Stimulated activated CD4-positive, alpha-beta T cell treated with anti-CD3 and anti-CD28 coated beads, TNF-alpha, amount 100 ng/mL, for 4 hours (primary cell): Measurements from ENCODE around the gene ACTG2.
"Not testable (repeated sequence)": the region's sequence is repeated elsewhere in the genome, so short reads cannot be mapped to it uniquely, and the experiment has no call there.

Experiments
- DNase-seq, 3 experiments: peaks; one replicate each; pipeline ENCODE4 v3.0.0-alpha.2; 2020; ENCODE audit warnings: low read depth in 3 of 3

The ACTG2 gene

DNA sequence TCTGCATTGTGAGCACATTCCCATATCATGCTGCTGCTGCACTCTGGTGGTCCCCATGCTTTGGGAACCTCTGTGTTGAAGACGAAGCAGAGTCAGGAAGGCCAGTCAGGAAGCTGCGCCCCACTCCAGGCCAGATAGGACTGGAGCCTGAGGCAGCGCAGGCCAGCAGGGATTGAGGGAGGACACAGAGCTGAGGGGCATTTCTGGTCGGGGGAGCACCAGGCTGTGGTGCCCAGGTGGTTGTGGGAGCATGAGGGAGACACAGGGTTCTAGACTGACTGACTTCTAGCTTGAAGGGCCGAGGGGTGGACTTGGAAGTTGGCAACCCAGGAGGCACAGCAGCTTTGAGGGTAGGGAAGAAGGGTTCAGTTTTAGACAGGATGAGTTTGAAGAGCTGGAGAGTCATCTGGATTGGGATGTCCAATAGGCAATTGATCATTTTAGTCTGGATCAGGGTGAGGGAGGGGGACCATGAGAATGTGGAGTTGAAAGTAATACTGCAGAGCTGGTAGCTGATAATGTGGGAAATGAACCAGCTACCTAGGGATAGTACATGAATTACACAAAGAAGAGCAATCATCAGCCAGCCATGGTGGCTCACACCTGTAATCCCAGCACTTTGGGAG is 1.4 kb upstream of the ACTG2 start:
- no peak for DNase-seq

DNA sequence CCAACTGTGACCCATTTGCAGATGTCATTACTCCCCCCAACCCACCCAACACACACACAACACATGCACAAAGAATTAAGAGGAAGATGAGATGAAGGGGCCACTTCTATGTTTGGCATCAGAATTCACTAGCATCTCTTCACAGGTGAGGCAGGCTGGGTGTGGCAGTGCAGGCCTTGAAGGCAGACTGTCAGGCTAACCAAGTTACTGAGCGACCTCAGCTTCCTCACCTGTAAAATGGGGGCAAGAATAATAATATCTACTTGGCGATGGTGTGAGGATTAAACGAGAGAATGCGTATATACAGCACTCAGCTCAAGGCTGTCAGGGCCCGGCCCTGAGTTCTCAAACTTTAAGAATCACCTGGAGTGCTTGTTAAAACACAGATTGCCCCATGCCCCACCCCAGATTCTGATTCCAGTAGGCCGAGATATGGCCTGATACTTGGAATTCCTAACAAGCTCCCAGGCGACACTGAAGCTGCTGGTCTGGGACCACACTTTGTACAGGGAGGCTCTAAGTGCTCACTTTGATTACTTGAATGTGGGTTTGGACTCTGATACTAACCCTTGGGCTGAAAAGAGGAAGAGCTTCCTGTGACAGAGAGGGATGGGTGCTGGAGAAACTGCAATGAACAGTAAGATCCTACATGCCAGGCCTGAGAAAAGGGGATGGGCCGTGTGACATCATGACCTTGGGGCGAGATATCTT is 1.1 kb downstream of the ACTG2 start:
- DNase-seq, result no peak

DNA sequence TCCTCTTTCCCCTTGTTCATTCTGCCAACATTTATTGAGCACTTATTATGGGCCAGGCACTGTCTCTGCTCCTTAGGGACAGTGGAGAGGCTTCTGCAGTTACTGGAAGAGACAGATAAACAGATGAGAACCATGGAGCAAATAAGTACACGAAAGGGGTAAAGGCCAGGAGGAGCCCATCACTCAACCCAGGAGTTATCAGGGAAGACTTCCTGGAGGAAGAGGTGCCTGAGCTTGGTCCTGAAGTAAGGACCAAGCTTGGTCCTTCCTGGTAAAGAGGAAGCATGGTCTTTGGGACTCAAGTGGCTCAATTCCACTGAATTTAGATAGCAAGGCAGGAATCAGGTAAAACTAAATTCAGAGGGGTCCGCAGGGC is 1.7 kb downstream of the ACTG2 start:
- no peak for DNase-seq

DNA sequence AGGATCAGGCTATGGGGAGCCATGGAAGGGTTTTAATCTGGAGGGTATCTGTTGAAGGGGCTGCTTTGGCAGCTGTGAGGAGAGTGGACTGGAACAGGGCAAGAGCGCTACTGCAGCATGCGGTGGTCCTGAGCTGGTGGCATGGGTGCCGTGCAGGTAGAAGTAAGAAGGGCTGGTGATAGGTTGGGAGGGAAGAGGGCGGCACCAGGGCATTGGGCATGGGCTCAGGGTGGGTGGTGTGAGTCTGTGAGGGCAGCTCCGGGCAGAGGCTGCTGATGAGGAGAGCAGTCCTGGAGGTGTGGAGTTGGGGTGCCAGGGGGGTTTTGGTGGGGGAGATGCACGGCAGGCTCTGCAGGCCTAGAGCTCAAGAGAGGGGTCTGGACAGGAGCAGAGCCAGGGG is 2.1 kb downstream of the ACTG2 start:
- no peak for DNase-seq

GRCh38 chr2:73895473-73895872 is 2.7 kb downstream of the ACTG2 start:
- no peak for DNase-seq

- DNase-seq, result no peak
Measured at GRCh38 chr2:73896362-73897239, 3.8 kb downstream of the ACTG2 start.

GRCh38 chr2:73897240-73897583 is 4.4 kb downstream of the ACTG2 start:
- no peak for DNase-seq

DNA sequence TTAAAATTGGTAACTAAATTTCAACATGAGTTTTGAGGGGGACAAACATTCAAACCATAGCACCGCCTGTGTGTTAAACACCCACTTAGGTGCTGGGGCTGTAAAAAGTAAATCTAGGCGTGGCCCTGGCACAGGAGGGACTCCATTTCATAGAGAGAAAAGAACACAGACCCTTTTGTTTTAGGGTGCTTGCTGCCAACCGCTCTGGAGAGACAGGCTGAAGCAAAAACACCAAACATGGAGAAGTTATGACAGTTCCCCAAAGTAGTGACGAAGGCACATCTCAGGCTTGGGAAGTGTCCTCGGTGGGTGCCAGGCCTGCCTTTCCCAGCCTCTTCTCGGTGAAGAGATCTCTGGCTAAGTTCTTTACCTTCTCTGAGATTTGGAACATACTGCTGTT is 5.1 kb downstream of the ACTG2 start:
- no peak for DNase-seq

DNA sequence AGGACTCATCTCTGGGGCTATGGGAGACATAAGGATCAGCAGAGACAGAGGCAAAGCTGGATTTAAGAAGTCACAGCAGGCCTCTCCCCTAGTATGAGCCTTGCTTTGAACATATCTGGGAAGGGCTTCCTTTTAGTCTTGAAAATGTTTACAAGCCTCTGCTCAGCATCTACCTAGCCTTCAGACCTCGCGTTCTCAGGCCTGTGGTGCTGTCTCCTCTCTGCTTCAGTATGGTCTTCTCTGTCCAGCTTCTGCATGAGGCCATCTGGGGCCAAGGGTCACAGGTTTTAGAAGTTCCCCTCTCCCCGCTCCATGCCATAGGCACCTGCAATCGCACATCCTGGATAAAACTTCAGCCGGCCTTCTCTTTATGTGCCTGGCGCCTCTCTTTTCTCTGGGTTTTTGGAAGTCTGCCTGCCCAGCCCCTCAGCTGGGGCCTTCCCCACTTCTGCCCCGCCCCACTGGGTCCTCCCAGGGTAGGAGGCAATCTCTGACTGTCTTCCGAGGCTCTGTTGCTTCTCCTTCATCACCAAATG is 7.1 kb downstream of the ACTG2 start:
- DNase-seq, result no peak

DNA sequence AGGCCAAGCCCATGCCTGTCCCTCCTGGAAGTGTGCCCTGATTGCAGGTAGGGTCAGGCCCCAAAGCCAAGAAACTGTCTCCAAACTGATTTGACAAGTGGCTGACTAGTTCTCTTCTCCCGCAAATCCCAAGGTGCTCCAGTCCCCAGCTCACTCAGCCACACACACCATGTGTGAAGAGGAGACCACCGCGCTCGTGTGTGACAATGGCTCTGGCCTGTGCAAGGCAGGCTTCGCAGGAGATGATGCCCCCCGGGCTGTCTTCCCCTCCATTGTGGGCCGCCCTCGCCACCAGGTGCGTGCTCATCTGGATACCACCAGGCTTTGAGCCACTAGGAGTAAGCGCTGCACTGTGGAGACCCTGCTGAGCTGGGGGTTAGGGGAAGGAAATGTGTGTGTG is 8.3 kb downstream of the ACTG2 start:
- DNase-seq, result no peak

- no peak for DNase-seq
Measured at GRCh38 chr2:73902284-73902683, 9.5 kb downstream of the ACTG2 start.

DNA sequence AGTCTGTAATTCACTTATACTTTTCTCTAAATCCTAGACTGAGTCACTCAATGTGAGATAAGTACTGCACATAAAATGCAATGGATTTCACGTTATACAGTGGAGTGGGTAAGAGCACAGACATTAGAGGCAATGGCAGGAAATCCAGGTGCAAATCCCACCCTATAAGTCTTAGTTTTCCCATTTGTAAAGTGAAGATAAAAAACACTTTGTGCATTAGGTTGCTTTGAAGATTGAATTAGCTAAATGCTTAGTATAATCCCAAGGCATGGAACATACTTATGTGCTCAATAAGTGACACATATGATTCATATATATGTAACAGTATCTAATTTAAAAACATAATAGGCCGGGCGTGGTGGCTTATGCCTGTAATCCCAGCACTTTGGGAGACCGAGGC is 10.5 kb downstream of the ACTG2 start:
- no peak for DNase-seq

- not testable (repeated sequence) for DNase-seq
Measured at GRCh38 chr2:73903949-73904613, 11.3 kb downstream of the ACTG2 start.

DNA sequence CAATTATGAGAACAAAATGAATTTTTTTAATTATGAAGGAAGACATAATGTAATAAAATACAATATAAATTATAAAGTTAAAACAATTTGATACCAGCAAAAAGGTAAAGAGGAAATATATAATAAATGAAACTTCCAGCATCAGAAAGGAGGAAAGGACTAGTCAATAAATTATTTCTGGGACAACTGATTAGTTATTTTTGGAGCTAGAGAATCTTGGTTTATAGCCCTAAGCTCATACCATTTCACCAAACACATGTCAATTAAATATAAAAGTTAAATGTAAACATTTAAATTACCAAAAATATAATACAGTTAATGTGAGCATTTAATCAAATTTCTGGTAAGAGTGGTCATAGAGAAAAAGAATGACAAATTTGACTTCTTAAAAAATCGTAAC is 12.1 kb downstream of the ACTG2 start:
- no peak for DNase-seq

DNA sequence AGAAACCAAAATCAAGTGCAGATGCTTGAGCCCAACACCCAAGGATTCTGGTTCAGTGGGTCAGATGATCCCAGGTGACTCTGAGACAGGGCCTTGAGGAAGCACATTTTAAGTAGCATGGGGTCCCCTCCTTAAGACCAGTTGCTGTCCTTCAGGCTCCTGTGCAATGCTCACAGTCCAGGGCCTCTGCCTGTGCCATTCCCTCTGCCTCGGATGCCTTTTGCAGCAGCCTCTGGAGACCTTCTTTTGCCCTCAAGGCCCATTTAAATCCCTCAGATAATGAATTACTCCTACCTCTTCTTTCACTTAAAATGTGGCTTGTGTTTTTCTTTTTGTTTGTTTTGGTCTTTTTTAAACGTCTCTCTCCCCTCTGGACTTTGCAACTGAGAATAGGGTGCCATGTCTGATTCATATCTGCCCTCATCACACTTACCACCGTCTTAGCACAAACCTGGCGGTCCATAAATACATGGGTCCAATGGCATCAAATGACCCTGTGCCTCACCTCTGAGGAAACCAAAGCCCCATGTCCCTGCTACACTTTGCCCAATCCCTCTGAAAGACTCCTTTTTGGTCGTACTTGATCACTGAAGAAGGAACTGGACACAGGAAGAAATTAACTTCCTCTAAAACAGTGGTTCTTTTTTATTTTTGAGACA is 14.2 kb downstream of the ACTG2 start:
- DNase-seq, result no peak

DNA sequence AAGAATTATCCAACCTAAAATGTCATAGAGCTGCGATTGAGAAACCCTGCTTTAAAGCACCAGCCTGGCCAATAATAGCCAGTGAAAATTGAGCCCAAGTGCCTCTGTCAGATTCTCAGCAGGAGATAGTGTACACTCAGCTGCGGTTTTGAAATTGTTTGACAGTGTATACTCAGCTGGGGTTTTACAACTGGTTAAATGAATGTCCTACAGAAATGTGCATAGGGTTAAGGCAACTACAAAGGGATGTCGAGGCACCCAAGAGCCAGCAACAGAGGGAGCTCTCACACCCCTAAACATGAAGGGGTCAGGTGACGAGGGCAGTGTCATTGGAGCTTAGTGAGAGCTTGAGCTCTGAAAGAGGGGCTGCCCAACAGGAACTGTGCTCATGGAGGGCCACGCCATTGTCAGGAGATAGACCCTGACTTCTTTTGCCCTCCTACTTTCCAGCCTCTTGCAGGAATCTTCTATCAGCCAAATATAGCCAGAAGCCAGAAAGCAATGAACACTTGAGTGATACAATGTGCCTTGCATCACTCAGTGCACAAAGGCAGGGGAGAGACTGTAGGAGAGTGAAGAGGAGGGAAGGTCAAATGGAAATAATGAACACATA is 15.1 kb downstream of the ACTG2 start:
- DNase-seq, result peak in 2 of 3 experiments; percentile 30 to 38

GRCh38 chr2:73908689-73909652 is 16.2 kb downstream of the ACTG2 start:
- DNase-seq, result no peak

GRCh38 chr2:73910873-73911547 is 18.2 kb downstream of the ACTG2 start:
- no peak for DNase-seq

DNA sequence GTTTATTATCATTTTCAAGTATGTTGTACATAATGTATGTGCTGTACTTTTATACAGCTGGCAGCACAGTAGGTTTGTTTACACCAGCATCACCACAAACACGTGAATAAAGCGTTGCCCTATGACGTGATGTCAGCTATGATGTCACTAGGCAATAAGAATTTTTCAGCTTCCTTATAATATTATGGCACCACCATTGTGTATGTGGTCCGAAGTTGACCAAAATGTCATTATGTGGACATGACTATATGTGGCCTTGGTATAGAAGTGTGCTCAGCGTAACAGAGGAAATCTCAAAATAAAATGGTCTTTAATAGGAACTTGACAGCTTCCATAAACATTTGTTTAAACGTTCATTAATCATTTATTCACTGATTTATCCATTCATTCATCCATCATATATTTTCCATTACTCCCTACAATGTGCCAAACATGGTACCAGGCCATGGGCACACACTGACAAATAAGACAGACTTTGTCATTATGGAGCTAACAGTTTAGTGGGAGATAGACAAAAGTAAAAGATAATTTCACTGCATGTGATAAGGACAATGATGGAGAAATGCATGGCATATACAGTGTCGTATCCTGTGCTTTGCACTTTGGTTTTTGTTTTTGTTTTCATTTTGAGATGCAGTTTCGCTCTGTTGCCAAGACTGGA is 18.9 kb downstream of the ACTG2 start:
- no peak for DNase-seq
